ENCODE data around the gene EHMT1. TPM values are rescaled to one million over a fixed set of nuclear protein-coding genes. Genes with fewer than 3 reads are reported as not detected.

EHMT1 gene
- total and polyA plus RNA-seq, 10 of the 15 experiments (the other 5 are each of a cell fraction or from before 2014, with no cell fraction given), result 2.9 to 100 (median 48.1) TPM

DNA sequence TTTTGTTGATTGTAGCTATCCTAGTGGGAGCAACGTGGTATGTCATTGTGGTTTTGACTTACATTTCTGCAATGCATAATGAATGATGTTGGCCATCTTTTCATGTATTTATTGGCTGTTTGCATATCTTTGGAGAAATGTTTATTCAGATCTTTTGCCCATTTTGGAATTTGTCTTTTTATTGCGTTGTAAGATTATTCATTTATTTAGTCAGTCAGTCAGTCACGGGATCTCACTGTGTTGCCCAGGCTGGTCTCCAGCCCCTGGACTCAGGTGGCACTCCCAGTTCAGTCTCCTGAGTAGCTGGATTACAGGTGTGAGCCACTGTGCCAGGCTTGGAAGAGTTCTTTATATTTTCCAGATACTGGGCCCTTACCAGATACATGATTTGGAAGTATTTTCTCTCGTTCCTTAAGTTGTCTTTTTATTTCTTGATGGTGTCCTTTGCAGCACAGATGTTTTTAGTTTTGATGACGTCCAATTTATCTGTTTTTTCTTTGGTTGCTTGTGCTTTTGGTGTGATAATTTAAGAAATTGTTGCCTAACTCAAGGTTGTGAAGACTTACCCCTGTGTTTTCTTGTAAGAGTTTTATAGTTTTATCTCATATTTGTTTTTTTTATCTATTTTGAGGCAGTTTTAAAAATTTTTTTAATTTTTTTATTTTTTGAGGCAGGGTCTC is 67.1 kb downstream of the EHMT1 start:
- Histone ChIP-seq H4K20me1 (ENCODE audit: control insufficient read depth, insufficient read depth) (no peaks in the 10 kb centered on the region), H3K27me3 (replicated peaks in 1 of 2; ENCODE audit: control insufficient read depth in 2 of 2, insufficient read depth in 2 of 2, low read length in 1 of 2) (no peaks in the 10 kb centered on the region), H3K9me3 (replicated peaks; ENCODE audit: control insufficient read depth, insufficient read depth, low read length) (no peaks in the 10 kb centered on the region), H3K27ac (ENCODE audit: control insufficient read depth, insufficient read depth) (no peak overlapping the region), H3K36me3 (ENCODE audit: control insufficient read depth in 2 of 2, insufficient read depth in 2 of 2, low read length in 1 of 2) (peaks cover 2 to 3% of the 10 kb centered on the region in 2 experiments; a peak in 1 of 4 replicates), H3K4me3 (no peak overlapping the region), H3K9ac (ENCODE audit: control insufficient read depth, insufficient read depth, low read length) (no peak overlapping the region), H3K79me2 (ENCODE audit: control insufficient read depth, insufficient read depth, low read length) (peaks cover 54% of the 10 kb centered on the region), H3K4me2 (ENCODE audit: control insufficient read depth, insufficient read depth) (no peak overlapping the region), H2AFZ (ENCODE audit: control insufficient read depth, low read depth, low read length) (no peak overlapping the region), H3K4me1 (ENCODE audit: control insufficient read depth, insufficient read depth, low read length) (peaks cover 16% of the 10 kb centered on the region)
- DNase-seq (ENCODE audit: low read depth, low spot score) (no peak), FAIRE-seq (no peak), ATAC-seq (no peak)
- 86% methylated on average over 5 of the region's 5 CpGs for WGBS (ENCODE audit: insufficient coverage, insufficient replicate concordance, low lambda C conversion rate, missing lambda C conversion rate)
- ChIA-PET POLR2A (interaction anchor here (0.6 kb wide), 1 partner anchor 75 kb away, joined by 3 read pairs; no protein-coding TSS in a partner anchor), RAD21 (ENCODE audit: unreplicated experiment) (no interaction called here), SMC1A (ENCODE audit: uncharacterized antibody, unreplicated experiment) (interaction anchor here (0.9 to 2.0 kb wide), 3 partner anchors 10 to 59 kb away, joined by 3 to 4 read pairs (median 3); no protein-coding TSS in a partner anchor), CTCF (interaction anchor here (1.3 to 1.7 kb wide), 2 partner anchors 9 to 13 kb away, joined by 4 to 5 read pairs; no protein-coding TSS in a partner anchor)
- intact Hi-C loops (cut with micrococcal nuclease; ENCODE audit: unreplicated experiment), result no loop called here
- BruUV-seq (replicated peaks), result no TSS peak
- in situ Hi-C loops (cut with MboI), result no loop called here
- TF ChIP-seq PAX8 (IDR thresholded peaks at IDR 0.05) (no peak), CHD4 (IDR thresholded peaks at IDR 0.05) (no peak), NKRF (conservative IDR thresholded peaks at IDR 0.05) (no peak), ZNF622 (IDR thresholded peaks at IDR 0.05) (no peak), DPF2 (IDR thresholded peaks at IDR 0.05) (no peak), CREM (IDR thresholded peaks at IDR 0.05; ENCODE audit: low read depth) (no peak), E2F8 (IDR thresholded peaks at IDR 0.05; ENCODE audit: low read depth, partially characterized antibody) (no peak), POU2F2 (IDR thresholded peaks at IDR 0.05; ENCODE audit: borderline replicate concordance, low read depth, low read length) (no peak), EP300 (IDR thresholded peaks at IDR 0.05; ENCODE audit: borderline replicate concordance in 1 of 2, control insufficient read depth in 1 of 2, low read depth in 2 of 2, low read length in 2 of 2) (no peak), SMAD5 (IDR thresholded peaks at IDR 0.05; ENCODE audit: low read depth) (no peak), POLR2A (IDR thresholded peaks at IDR 0.05; ENCODE audit: low read depth, low read length) (no peak), ZNF207 (IDR thresholded peaks at IDR 0.05; ENCODE audit: borderline replicate concordance) (no peak)
- TF ChIP-seq, protein P1, sequence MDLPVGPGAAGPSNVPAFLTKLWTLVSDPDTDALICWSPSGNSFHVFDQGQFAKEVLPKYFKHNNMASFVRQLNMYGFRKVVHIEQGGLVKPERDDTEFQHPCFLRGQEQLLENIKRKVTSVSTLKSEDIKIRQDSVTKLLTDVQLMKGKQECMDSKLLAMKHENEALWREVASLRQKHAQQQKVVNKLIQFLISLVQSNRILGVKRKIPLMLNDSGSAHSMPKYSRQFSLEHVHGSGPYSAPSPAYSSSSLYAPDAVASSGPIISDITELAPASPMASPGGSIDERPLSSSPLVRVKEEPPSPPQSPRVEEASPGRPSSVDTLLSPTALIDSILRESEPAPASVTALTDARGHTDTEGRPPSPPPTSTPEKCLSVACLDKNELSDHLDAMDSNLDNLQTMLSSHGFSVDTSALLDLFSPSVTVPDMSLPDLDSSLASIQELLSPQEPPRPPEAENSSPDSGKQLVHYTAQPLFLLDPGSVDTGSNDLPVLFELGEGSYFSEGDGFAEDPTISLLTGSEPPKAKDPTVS (IDR thresholded peaks at IDR 0.05; ENCODE audit: low read depth, low read length), result no peak
- TF ChIP-seq, protein P2, sequence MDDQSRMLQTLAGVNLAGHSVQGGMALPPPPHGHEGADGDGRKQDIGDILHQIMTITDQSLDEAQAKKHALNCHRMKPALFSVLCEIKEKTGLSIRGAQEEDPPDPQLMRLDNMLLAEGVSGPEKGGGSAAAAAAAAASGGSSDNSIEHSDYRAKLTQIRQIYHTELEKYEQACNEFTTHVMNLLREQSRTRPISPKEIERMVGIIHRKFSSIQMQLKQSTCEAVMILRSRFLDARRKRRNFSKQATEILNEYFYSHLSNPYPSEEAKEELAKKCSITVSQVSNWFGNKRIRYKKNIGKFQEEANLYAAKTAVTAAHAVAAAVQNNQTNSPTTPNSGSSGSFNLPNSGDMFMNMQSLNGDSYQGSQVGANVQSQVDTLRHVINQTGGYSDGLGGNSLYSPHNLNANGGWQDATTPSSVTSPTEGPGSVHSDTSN (IDR thresholded peaks at IDR 0.05; ENCODE audit: insufficient replicate concordance, low read depth, low read length), result no peak
- TF ChIP-seq, protein P3, sequence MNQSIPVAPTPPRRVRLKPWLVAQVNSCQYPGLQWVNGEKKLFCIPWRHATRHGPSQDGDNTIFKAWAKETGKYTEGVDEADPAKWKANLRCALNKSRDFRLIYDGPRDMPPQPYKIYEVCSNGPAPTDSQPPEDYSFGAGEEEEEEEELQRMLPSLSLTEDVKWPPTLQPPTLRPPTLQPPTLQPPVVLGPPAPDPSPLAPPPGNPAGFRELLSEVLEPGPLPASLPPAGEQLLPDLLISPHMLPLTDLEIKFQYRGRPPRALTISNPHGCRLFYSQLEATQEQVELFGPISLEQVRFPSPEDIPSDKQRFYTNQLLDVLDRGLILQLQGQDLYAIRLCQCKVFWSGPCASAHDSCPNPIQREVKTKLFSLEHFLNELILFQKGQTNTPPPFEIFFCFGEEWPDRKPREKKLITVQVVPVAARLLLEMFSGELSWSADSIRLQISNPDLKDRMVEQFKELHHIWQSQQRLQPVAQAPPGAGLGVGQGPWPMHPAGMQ (IDR thresholded peaks at IDR 0.05; ENCODE audit: borderline replicate concordance), result no peak

Measured in GM12878 (cell line).